ENCODE results near the gene EDNRA.

The EDNRA gene

GRCh38 chr4:147482281-147482680, 1.4 kb downstream of the EDNRA start:
- H3K4me3 ChIP-seq (ENCODE audit: low read depth, low read length) = no peak overlapping the region
- no peak for TF ChIP-seq CTCF (IDR thresholded peaks at IDR 0.05; ENCODE audit: control insufficient read depth, extremely low read depth, insufficient read depth)
- no peak for DNase-seq (ENCODE audit: low read depth)

- TF ChIP-seq CTCF (IDR thresholded peaks at IDR 0.05; ENCODE audit: control insufficient read depth, extremely low read depth, insufficient read depth) = no peak
- DNase-seq (ENCODE audit: low read depth) = no peak
- no peak overlapping the region for H3K4me3 ChIP-seq (ENCODE audit: low read depth, low read length)
These were observed 4.3 kb downstream of the EDNRA start for GRCh38 chr4:147485167-147485566.

GRCh38 chr4:147487616-147488015, 6.7 kb downstream of the EDNRA start:
- H3K4me3 ChIP-seq (ENCODE audit: low read depth, low read length) = no peak overlapping the region
- no peak for TF ChIP-seq CTCF (IDR thresholded peaks at IDR 0.05; ENCODE audit: control insufficient read depth, extremely low read depth, insufficient read depth)
- no peak for DNase-seq (ENCODE audit: low read depth)

- TF ChIP-seq CTCF (IDR thresholded peaks at IDR 0.05; ENCODE audit: control insufficient read depth, extremely low read depth, insufficient read depth) = no peak
- DNase-seq (ENCODE audit: low read depth) = no peak
- H3K4me3 ChIP-seq (ENCODE audit: low read depth, low read length) = no peak overlapping the region
These were observed 7.7 kb downstream of the EDNRA start for GRCh38 chr4:147488556-147488955.

- DNase-seq (ENCODE audit: low read depth) = no peak
- no peak overlapping the region for H3K4me3 ChIP-seq (ENCODE audit: low read depth, low read length)
- TF ChIP-seq CTCF (IDR thresholded peaks at IDR 0.05; ENCODE audit: control insufficient read depth, extremely low read depth, insufficient read depth) = no peak
These were observed 10.2 kb downstream of the EDNRA start for GRCh38 chr4:147491086-147491485.

GRCh38 chr4:147492306-147492705, 11.4 kb downstream of the EDNRA start:
- TF ChIP-seq CTCF (IDR thresholded peaks at IDR 0.05; ENCODE audit: control insufficient read depth, extremely low read depth, insufficient read depth) = no peak
- no peak for DNase-seq (ENCODE audit: low read depth)
- no peak overlapping the region for H3K4me3 ChIP-seq (ENCODE audit: low read depth, low read length)

- H3K4me3 ChIP-seq (ENCODE audit: low read depth, low read length) = no peak overlapping the region
- TF ChIP-seq CTCF (IDR thresholded peaks at IDR 0.05; ENCODE audit: control insufficient read depth, extremely low read depth, insufficient read depth) = no peak
- no peak for DNase-seq (ENCODE audit: low read depth)
These were observed 11.9 kb downstream of the EDNRA start for GRCh38 chr4:147492761-147493160.
